Measurements from ENCODE around the gene CYBB.

The CYBB gene

DNA sequence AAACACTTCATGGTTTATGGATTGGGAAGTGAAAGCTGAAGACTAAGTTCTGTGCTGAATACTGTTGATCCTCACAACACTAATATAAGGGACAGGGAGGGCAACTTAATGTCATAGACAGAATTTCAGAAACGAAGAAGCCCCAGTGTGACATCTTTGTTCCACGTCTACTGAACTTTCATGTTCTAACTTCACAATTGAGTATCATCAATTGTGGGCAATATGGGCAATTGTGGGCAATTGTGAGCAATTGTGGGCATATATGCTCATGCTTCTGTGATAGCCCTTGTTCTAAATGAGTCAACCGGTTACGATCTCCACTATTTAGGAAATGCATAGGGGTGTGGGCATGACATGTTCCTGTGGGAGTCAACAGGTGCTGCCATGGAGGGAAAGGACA, 33.7 kb downstream of the CYBB start:
- no peak for DNase-seq (ENCODE audit: extremely low read depth, low read depth)
- TF ChIP-seq, protein P1, sequence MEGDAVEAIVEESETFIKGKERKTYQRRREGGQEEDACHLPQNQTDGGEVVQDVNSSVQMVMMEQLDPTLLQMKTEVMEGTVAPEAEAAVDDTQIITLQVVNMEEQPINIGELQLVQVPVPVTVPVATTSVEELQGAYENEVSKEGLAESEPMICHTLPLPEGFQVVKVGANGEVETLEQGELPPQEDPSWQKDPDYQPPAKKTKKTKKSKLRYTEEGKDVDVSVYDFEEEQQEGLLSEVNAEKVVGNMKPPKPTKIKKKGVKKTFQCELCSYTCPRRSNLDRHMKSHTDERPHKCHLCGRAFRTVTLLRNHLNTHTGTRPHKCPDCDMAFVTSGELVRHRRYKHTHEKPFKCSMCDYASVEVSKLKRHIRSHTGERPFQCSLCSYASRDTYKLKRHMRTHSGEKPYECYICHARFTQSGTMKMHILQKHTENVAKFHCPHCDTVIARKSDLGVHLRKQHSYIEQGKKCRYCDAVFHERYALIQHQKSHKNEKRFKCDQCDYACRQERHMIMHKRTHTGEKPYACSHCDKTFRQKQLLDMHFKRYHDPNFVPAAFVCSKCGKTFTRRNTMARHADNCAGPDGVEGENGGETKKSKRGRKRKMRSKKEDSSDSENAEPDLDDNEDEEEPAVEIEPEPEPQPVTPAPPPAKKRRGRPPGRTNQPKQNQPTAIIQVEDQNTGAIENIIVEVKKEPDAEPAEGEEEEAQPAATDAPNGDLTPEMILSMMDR (IDR thresholded peaks at IDR 0.05; ENCODE audit: low read depth, low read length, missing control alignments): no peak
- no peak overlapping the region for H3K4me3 ChIP-seq (replicated peaks; ENCODE audit: low read depth, low read length)

DNA sequence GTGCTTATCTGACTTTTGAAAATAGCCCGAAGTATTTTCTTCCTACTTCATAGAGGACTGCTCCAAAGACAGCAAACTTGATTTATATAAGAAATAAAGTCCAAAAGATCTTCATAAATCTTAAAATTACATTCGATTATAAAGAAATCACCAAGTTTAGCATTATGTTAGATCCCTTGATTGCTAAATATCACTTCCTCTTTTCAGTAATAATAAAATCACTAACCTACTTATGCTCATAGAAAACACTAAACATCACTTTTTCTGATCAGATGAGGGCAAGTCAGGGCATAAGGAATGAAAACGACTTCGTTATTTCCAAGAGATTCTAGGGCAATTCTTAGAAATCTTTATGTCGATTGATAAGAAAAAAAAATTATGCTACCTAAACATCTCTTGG, 35.5 kb downstream of the CYBB start:
- H3K4me3 ChIP-seq (replicated peaks; ENCODE audit: low read depth, low read length): no peak overlapping the region
- TF ChIP-seq, protein P1 (IDR thresholded peaks at IDR 0.05; ENCODE audit: low read depth, low read length, missing control alignments): no peak
- DNase-seq (ENCODE audit: extremely low read depth, low read depth): no peak

DNA sequence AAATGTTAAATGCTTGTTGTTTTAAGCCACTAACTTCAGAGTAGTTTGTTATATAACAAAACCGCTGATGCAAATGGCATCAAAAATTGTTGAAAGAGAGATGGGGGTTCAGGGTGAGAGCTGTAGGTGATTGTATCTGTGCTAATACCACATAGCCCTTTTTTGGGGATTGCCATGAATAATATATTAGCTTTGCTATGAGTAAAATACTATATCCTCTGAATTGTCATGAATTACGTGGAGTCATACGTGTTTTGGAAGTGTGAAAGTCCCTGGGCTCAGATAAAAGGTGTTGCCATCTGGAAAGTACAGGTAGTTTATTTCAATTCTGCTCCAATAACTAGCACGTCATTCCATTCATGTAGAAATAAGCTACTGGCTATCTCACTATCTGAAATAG, 36.9 kb downstream of the CYBB start:
- DNase-seq (ENCODE audit: extremely low read depth, low read depth): no peak
- H3K4me3 ChIP-seq (replicated peaks; ENCODE audit: low read depth, low read length): no peak overlapping the region
- TF ChIP-seq, protein P1 (IDR thresholded peaks at IDR 0.05; ENCODE audit: low read depth, low read length, missing control alignments): no peak

DNA sequence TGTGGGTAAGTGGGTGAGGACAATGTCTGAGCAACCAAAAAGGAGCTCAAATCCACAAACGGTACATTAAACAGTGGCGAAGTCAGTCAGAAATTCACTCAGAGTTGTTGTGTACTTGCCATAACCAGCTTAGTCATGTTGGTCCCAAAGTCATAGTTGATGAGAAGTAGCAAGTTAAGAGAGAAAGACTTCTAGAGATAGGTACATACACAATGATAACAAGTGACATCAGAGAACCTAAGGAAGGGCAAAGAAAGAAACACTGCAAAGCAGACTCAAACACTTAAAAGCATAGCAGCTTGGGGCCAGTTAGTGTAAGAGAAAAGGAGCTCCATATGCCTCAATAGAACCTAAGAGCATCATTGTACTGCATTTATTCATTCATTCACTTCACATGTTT, 37.3 kb downstream of the CYBB start:
- DNase-seq (ENCODE audit: extremely low read depth, low read depth): no peak
- TF ChIP-seq, protein P1 (IDR thresholded peaks at IDR 0.05; ENCODE audit: low read depth, low read length, missing control alignments): no peak

DNA sequence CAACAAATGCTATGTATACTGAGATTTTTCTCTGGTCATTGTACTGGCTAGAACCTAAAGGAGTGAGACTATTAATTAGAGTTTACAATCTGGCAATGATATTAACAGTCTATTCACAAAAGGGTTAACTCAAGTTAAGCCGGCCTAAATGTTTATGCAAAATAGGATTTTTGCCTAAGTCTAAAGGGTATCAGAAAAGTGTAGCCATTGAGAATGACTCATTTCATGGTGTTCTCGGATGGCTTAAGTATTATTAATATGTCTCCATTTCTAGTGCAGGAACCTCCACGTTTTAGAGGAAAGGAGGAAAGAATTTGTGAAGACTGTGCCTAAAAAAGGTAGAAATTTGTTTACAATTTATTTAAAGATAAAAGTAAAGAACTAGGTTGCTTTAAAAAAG, 37.7 kb downstream of the CYBB start:
- no peak overlapping the region for H3K4me3 ChIP-seq (replicated peaks; ENCODE audit: low read depth, low read length)
- TF ChIP-seq, protein P1 (IDR thresholded peaks at IDR 0.05; ENCODE audit: low read depth, low read length, missing control alignments): no peak
- DNase-seq (ENCODE audit: extremely low read depth, low read depth): no peak

More for the DNA sequence above, 37.3 kb downstream of the CYBB start:
- no peak overlapping the region for H3K4me3 ChIP-seq (replicated peaks; ENCODE audit: low read depth, low read length)

DNA sequence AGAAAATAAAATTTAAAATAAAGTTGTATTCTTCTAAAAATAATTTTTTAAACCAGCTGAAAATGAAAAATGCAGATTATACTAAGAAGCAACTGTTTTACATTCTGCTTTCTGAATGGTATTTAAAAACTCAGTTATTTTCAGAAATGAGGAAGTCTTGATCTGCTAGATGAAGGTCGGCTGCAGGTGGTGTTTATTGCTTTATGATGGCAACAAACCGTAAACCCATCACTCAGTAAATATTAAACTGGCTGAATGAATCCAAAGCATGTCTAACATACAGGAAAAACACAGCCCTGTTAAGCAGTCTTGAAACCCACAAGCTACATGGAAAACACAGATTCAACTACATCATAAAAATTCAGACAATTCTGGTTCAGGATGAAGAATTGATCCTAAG, 38.2 kb downstream of the CYBB start:
- H3K4me3 ChIP-seq (replicated peaks; ENCODE audit: low read depth, low read length): no peak overlapping the region
- no peak for DNase-seq (ENCODE audit: extremely low read depth, low read depth)
- TF ChIP-seq, protein P1 (IDR thresholded peaks at IDR 0.05; ENCODE audit: low read depth, low read length, missing control alignments): no peak

DNA sequence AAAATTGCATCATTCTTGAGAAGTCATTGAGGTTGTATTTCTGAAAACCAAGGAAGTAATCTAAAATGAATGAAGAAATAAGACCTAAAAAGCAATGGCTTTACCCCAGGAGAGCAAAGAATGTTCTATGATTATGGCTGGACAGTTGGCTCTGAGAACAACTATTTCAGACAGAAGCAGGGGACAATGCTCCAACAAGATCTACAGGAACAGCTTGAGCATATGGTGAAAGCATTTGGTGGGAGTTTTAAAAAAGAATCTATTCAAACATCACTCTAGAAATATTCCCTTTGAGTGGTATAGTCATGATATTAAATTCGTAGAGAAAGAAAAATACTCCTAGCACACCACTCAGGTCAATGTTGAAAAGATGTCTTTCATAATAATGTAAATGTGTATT, 40.8 kb downstream of the CYBB start:
- DNase-seq (ENCODE audit: extremely low read depth, low read depth): no peak
- TF ChIP-seq, protein P1 (IDR thresholded peaks at IDR 0.05; ENCODE audit: low read depth, low read length, missing control alignments): no peak

More for the DNA sequence above, 40.8 kb downstream of the CYBB start:
- no peak overlapping the region for H3K4me3 ChIP-seq (replicated peaks; ENCODE audit: low read depth, low read length)
